ENCODE results near the gene AKT1S1.

Gene AKT1S1

DNA sequence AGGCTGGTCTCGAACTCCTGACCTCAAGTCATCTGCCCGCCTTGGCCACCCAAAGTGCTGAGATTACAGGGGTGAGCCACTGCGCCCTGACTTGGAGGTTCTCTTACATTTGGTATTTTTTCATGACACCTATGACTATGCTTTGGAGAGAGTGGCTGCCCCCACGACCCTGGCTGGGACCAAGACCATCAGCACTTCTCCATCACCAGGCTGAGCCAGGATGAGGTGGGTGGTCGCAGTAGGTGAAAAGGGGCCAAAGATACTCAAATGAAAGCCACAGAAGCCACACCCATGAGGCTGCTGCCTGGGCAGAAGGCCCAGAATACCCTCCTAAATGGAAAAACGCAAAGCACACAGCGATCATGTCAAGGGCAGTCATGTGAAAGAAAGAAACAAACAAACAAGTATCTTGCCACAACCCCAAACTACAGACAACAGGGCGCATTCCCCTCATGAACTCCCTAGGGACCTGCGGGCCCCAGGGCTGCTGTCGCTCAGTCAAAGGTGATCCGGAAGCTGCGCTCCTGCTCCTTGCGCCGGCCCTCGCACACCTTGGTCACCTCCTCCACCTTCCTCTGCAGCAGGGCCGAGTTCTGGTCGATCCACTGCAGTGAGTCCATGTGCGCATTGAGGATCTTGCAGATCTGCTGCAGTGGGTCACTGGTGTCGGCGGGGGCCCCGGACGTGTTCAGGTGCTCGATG, 30.7 kb upstream of the AKT1S1 start:
- DNase-seq (ENCODE audit: low read depth), result no peak

DNA sequence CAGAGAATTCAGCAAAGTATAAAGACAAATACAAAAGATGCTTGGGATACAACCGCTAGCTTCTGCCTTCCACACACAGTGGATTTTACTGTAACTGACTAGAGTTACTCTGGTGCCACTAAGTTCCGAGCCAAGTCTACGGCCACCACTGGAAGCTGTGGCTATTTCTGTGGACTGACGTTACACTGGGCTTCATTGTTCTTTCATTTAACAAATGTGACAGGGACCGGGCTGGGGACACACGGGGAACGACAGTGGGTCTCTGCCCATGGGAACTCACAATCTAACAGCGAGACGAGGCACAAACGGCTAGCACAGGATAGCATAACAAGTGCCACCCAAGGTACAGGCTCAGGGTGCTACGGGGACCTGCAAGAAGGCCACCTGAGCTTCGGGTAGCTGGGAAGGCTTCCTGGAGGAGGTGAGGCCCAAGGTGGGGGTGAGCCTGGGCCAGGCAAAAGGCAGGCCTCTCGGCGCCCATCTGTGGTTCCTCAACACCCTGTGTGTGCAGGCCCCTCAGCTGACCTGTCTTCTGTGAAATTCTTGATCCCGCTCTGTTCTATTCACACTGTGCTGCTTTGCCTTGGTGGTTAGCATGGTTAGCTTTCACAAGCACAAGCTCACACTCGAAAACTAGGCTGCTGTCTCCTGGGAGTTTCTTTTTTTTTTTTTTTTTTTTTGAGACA, 29.9 kb upstream of the AKT1S1 start:
- DNase-seq (ENCODE audit: low read depth), result no peak

DNA sequence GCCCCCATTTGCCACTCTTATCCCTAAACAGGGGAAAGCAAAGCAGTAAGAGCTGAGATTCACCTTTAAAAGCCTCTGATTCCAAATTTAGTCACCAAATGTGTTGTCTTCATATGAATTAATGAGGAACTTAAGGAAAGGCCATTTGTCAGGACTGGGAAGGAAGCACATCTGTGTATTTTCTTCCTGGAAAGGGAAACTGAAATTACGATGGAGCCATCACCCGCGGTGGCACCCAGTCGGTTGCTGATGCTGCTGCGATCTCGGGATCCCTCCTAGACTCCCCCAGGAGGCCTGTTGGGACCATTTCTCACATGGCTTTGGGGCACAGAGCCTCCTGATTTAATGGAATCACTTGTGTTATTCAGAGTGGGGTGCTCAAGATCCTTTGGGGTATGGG, 27.0 kb upstream of the AKT1S1 start:
- DNase-seq (ENCODE audit: low read depth), result no peak

GRCh38 chr19:49896863-49897621, 19.9 kb upstream of the AKT1S1 start, which contains the start of gene IL4I1:
IL4I1 (minus strand) TSS chr19:49896887; CDS start chr19:49896160, 727 bp downstream.
- DNase-seq (ENCODE audit: low read depth), result no peak

DNA sequence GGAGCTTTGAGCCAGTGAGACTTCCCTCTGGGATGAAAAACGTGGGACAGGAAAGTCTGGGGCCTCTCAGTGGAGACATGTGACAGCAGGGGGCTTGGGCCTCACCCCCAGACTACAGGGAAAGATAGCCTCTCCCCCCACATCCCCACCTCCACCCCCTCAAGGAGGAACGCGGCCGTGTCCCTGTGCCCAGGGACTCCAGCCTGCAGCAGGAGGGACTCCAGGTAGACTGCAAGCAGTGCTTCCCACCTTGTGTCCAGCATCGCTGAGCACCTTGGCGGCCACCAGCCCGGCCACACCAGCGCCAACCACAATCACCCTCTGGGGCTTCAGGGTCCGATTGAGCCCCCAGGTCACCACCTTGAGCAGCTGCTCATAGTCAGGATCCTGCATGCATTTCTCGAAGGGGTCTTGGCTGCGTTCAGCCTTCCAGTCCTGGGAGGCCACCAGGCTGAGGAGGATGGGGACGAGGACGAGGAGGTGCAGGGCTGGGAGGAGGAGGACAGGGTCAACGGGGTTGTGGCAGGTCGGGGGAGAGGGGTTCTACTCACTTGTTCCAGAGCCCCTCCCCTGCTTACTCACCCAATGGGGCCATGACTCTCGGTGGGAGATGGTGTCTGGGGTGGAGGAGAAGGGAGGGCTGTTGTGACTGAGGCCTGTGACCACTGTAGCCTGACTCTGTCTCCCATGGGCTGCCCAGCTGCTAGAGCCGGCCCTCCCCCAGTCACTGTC, 18.6 kb upstream of the AKT1S1 start:
- no peak for DNase-seq (ENCODE audit: low read depth)

DNA sequence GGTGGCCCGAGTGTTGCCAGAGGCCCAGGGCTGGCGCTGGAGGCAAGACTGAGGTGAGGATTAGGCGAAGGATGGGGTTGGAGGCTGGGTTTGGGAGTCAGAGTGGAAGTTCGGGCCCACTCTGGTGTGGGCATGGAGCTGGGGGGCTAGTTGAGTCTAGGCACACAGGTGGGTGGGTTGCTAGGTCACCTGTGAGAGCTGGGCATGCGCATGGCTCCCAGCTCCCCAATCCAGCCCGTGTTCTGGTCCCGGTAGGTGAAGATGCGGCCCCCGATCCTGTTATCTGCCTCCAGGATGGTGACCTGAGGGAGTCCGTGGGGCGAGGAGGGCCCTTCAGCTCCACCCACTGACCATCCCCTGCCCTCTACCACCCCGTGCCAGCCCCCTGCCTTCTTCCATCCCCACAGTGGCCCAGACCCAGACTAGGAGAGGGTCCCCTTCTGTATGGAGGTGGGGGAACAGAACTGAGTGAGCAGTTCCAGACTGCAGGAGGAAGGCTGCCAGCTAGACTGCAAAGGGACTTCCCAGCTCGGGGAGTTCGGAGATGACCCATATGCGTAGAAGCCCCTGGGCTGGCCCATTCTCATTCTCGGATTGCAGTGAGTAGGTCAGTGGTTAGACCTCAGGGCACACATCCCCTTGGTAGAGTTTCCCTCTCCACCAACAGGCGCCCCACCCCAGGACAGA, 17.9 kb upstream of the AKT1S1 start:
- DNase-seq (ENCODE audit: low read depth), result no peak

DNA sequence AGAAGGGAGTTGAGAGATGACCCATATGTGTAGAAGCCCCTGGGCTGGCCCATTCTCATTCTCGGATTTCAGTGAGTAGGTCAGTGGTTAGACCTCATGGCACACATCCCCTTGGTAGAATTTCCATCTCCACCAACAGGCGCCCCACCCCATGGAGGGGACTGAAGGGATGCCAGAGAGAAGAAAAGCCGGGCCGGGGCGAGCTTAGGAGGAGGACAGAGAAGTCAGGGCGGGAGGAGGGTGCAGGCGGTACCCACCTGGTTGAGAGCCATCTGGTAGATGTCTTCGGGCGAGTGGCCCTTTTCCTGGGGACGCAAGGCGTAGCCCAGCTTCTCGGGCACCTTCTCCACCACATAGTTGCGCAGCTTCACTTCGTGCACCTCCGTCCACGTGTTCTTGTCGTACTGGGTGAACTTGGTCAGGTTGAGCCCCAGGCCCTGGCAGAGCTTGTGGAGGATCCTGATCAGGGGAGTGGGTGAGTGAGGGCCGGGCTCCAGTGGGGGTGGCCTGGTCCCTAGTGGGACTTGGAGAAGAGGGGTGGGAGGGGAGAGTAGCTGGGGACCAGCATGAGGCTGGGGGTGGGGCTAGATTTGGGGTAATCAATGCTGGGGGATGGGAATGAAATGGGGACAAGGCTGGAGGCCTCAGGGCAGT, 17.0 kb upstream of the AKT1S1 start:
- no peak for DNase-seq (ENCODE audit: low read depth)

- DNase-seq (ENCODE audit: low read depth), result no peak
These were observed 15.6 kb upstream of the AKT1S1 start for GRCh38 chr19:49892716-49893115.

DNA sequence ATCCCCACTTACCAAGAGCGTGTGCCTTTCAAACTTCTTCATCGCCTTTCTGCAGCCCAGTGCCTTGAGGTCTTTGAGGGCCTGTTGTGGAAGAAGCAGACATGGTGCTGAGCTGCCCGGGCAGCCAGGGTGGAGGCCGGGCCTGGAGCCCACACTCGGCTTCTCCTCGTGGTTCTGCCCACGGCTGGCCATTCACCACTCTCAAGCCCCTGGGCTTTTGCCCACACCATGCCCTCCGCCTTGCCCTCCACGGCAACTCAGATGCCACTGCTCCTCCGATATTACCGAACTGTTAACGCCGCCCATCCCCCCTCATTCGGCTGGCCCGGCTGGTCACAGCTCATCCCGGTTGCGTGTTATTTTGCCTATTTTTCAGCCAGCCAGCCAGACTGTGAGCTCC, 14.2 kb upstream of the AKT1S1 start:
- DNase-seq (ENCODE audit: low read depth), result no peak

- DNase-seq (ENCODE audit: low read depth), result no peak
These were observed 13.5 kb upstream of the AKT1S1 start for GRCh38 chr19:49890349-49891311.

DNA sequence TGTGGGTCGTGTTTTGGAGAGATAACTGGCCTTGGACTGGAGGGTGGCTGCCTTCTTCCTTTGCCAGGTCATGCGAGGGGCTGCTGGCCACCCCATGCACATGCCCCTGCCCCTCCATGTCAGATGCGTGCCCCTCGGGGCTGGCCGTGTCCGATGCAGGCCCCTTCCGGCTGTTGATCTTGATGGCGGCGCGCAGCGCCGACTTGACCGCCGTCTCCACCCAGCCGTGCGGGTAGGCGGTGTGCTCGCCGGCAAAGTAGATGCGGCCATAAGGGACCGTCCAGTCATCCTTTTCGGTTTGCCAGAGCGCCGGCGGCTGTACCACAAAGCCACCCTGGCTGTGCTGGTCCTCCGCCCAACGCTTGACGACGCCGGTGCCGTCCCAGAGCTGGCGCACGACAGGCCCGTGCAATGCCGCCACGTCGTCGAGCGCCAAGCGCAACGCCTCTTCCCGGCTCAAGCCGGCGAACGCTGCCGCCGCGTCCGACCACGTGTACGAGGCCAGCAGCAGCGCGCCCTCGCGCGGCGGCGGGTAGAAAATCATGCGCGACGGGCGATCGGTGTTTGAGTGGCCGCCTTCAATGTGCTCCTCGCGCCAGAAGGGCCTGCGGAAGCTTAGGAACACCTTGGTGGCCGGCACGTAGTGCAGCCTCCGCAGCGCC, 12.7 kb upstream of the AKT1S1 start:
- no peak for DNase-seq (ENCODE audit: low read depth)

GRCh38 chr19:49889038-49889686, 12.0 kb upstream of the AKT1S1 start:
- DNase-seq (ENCODE audit: low read depth), result no peak

DNA sequence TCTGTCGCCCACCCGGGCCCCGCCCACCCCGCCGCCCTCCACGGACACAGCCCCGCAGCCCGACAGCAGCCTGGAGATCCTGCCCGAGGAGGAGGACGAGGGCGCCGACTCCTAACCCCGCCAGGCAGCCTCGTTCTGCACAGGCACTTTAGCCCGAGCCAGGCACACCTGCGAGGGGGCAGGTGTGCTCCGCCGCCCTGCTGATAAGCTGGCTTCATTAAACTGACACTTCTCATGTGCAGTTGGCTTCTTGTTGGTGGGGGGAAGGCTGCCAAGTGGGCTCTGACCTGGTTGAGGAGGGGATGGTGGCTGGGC, 11.3 kb upstream of the AKT1S1 start:
- no peak for DNase-seq (ENCODE audit: low read depth)

DNA sequence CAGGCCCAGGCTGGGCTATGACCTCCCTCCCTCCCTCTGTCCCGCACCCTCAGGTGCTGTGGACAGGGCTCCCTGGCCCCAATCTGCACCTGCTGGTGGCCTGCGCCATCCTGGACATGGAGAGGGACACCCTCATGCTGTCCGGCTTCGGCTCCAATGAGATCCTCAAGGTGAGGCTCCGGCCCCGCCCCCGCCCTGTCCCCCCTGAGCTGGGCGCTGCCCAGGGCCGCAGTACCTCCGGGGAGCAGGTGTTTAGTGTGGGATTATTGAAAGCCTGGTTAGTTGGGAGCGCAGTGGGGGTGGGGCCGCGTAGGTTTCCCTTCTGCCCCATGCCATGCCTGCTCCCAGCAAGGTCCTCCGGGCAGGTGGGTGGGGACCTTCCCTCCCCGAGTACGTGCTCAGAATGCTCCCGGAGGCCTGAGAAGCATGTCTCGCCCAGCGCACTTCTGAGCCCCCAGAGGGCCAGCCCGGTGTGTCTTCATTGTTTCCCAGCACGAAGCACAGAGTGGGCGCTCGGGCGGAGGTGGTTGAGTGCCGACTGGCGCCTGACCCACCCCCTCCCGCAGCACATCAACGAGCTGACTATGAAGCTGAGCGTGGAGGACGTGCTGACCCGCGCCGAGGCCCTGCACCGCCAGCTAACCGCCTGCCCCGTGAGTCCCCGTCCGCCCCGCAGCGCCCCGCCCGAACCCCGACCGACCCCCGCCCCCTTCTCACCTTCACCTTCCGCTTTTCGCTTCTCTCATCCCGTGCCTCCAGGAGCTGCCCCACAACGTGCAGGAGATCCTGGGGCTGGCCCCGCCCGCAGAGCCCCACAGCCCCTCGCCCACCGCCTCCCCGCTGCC, 10.7 kb upstream of the AKT1S1 start:
- DNase-seq (ENCODE audit: low read depth), result no peak

DNA sequence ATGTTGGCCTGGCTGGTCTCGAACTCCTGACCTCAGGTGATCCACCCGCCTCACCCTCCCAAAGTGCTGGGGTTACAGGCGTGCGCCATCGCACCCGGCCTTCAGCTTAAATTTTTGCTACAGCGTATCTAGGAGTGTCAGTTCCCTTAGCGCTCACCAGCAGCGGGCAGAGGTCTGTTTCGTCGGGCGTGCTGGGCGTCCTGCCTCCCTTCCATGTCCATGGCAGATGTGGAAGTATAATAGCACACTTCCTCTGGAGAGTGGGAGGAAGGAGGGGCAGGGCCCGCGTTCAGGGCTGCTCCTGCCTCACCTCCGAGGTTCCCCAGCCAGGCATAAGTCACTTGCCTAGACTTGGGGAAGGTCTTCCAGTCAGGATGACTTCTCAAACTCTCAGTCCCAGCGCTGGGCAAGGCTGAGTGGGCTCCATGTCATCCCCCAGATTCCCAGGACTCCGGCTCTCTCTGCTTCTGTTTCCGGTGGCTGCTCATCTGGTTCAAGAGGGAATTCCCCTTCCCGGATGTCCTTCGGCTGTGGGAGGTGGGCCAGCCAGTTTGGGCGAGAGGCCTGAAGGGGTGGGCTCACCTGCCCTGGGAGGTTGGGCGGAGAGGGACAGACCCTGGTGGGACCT, 10.0 kb upstream of the AKT1S1 start:
- no peak for DNase-seq (ENCODE audit: low read depth)

DNA sequence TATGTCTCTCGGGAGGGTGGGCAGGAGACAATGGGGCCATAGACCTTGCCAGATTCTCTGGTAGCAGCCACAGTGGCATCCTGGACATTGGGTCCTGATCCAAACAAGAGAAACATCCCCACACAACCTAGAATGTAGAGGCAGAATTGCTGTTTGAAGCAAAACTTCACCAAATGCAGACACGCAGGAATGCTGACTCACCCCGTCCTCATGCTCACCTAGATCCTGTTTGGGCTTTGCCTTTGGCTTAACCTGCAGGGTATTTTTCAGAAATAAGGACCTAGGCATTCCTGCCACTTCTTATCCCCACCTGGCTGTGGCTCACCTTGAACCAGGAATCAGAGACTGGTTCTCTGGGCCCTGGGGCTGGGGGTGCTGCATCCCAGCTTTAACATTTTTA, 7.6 kb upstream of the AKT1S1 start:
- DNase-seq (ENCODE audit: low read depth), result no peak

DNA sequence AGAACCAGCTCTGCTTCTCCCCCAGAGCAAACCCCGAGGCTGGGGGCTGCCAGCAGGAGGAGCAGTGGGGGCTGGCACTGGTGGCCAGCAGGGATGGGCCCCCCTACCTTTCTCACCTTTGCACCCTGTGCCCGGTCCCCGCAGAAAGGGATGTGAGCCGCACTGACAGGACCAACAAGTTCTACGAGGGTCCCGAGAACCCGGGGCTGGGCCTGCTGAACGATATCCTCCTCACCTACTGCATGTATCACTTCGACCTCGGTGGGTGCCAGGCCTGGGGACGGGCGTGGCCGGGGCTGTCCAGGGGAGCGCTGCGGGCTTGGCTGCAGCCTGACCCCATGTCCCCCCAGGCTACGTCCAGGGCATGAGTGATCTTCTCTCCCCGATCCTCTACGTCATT, 7.0 kb upstream of the AKT1S1 start:
- DNase-seq (ENCODE audit: low read depth), result no peak

DNA sequence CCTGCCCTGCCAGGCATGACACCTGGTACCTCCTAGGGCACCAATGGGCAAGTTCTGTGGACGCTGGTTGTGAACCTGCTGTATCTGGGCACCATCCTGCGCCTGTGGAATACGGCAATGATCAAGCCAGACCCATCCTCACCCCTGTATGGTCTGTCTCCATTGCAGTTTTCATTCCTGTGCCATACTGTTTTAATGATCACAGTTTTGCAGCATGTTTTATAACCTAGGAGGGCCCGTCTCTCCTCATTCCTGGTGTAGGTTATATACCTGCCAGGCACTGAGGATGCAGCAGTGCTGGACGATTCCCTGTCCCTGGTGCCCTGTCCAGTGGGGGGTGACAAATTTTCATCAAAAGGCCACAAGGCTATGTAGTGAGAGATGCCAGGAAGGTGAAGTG, 5.9 kb upstream of the AKT1S1 start:
- no peak for DNase-seq (ENCODE audit: low read depth)
